Epidermal melanocyte (primary cell): ENCODE results near the gene DLGAP1.
"Not testable (repeated sequence)": the region's sequence is repeated elsewhere in the genome, so short reads cannot be mapped to it uniquely, and the experiment has no call there.

ENCODE experiments used
- DNase-seq: peaks from one replicate; pipeline ENCODE4 v3.0.0; 2011; ENCODE audit warnings: low spot score; ENCODE audit not compliant: insufficient read length

The DLGAP1 gene

DNA sequence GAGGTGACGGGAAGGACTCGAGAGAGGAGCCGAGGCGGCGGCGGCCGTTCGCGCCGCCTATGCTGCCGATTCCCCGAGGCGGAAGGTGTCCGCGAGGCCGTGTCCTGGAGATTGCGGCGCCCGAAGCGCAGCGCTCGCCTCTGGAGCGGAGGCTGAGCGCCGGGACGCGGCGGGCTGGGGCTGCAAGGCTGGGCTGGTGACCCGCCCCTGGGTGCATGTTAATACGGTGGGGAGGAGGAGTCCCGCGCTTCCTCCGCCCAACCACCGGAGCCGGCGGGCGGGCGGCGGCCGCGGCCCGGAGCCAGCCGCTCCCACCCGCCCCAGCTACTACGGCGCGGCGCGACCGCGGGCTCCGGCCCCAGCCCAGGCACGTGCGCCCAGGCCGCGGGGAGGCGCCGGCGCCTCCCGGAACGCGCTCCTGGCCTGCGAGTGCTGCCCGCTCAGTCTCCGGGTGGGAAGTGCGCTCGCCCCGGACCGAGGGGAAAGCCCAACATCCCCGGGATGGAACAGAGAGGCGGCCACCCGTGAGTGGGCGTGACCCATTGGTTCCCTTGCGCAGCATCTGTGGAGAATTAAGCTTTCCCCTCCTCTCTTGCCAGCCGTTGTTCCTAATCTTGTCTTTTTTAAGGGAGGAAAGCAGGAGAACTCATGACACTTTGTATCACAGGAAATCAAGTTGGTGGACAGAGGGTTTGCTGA is at the start of gene DLGAP1:
TSS of gene DLGAP1 (minus strand) at position 195 of the 699 bp plus-strand sequence.
- DNase-seq = no peak

DNA sequence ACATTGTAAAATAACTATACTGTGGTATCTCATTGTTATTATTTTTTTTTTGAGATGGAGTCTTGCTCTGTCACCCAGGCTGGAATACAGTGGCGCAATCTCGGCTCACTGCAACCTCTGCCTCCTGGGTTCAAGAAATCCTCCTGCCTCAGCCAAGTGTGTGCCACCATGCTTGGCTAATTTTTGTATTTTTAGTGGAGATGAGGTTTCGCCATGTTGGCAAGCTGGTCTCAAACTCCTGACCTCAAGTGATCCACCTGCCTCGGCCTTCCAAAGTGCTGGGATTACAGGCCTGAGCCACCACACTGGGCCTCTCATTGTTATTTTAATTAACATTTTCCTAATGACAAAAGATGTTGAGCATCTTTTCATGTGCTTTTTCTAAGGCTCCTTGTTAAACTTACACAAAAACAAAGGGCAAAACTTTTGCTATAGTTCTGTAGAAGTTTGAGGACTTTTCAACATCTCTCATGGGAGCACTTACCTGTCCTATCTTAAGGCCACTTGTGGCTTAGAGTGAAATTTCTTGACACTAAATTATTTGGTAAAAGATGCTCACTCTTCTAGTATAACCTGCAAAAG is 39.7 kb upstream of the DLGAP1 start:
- not testable (repeated sequence) for DNase-seq

- DNase-seq = no peak
Measured at GRCh38 chr18:4468511-4468910, 13.4 kb upstream of the DLGAP1 start.

DNA sequence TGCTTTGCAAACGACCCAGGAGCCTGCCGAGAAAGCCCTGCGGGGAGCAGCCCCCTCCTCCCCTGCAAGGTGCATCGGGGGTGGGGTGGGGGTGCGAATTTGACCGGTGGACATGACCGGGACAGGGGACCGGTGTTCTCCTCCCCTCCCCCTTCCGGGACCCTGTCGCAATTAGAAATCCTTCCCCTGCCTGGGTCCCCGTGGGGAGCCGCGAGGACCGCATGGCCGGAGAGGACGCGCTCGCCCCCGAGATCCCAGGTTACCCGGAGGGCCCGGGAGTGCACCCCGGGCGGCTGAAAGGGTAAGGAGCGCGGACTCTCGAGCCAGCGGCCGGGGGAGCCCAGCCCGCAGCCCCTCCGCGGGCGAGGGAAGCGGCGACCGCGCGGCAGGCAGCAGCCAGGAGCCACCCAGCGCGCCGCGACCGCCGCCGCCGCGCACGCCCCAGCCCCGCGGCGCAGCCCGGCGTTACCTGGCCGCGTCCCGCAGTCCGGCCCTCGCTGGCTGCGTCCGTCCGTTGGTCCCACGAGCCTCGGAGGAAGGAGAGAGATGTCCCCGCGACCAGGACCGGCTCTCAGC is 482 bp downstream of the DLGAP1 start:
- no peak for DNase-seq

GRCh38 chr18:4453874-4454536 is 1.1 kb downstream of the DLGAP1 start:
- no peak for DNase-seq

GRCh38 chr18:4453567-4453873 is 1.6 kb downstream of the DLGAP1 start:
- no peak for DNase-seq

DNA sequence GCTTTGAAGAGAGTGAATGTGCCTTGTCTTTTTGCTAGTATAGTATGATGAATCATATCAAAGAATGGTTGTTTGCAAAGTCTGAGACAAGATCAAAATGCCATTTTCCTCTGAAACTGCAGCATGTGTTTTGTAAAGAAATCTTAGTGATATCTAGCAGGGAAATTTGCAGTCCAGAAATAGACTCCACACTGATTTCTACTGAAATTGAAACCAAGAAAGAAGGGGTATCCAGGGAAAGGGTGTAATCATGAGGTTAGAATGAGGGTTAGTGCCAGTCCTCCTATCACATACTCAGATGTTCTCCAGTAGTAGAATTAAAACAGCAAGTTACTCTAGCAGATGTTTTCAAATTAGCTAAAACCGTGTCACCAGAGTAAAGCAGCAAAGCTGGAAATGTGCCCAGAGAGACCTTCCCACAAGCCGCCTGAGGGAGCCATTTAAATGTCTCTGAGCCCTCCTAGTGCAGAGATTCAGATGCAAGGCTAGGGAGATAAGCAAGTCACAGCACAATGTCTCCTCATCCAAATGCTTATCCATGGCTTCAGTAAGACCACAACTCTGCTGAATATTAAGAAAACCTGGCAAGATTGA is 4.9 kb downstream of the DLGAP1 start:
- no peak for DNase-seq

- DNase-seq = no peak
Measured at GRCh38 chr18:4445902-4446301, 9.2 kb downstream of the DLGAP1 start.

DNA sequence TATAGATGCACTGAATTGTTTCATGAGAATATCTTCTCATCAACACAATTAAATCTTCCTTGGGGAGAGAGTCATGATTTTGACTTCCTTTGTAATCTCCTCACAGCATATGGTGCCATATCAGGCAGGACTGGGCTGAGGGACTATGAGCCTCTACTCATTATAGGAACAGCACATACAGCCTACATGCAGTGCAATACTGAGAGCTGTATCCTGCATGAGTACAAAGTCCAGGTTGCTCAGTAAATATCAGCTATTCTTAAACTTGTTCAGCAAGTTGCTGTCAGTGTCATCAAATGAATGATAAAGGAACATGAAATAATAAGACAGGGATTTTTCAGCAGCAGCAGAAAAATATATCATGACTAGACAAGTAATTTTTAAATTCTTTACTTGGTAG is 10.8 kb downstream of the DLGAP1 start:
- DNase-seq = no peak

GRCh38 chr18:4441098-4441497 is 14.0 kb downstream of the DLGAP1 start:
- DNase-seq = no peak

- no peak for DNase-seq
Measured at GRCh38 chr18:4438938-4439337, 16.2 kb downstream of the DLGAP1 start.

GRCh38 chr18:4433717-4434116 is 21.4 kb downstream of the DLGAP1 start:
- DNase-seq = no peak

DNA sequence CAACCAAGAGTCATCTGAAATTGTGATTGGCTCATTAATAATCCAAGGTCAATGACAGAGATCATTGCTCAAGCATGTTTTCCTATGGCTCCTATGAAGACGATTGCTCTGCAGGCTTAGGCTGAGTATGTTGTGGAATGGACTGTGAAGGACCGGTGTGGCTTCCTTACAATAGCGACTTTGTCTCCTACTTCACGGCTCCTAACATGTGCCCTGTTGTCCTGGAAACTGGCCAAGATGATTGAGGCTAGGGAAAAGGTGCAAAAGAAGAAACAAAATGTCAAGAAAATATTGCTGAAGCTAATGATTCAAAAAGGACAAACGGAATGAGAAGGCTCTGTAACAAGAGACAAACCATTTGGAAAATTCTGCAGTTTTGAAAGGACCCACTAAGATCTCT is 24.3 kb downstream of the DLGAP1 start:
- no peak for DNase-seq

GRCh38 chr18:4417714-4418113 is 37.4 kb downstream of the DLGAP1 start:
- DNase-seq = no peak

GRCh38 chr18:4416976-4417375 is 38.1 kb downstream of the DLGAP1 start:
- no peak for DNase-seq

DNA sequence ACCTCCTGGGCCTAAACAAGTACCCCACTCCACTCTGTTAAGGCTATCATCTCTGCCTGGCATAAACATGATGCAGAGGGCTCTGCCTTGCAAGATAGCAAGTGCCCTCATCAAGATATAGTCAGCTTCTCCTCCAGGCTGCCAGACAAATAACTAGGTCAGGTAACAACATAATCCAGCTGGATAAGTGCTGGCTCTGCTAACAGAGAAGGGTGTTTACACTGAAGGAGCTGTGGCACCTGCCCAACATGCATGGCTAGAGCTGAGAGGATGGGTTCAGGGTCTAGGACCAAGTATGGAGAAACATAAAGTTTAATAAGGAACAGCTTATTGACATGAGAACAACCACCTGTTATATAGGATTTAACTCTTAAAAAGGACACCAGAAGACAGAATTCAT is 42.8 kb downstream of the DLGAP1 start:
- DNase-seq = no peak

GRCh38 chr18:4406856-4407255 is 48.3 kb downstream of the DLGAP1 start:
- DNase-seq = no peak

DNA sequence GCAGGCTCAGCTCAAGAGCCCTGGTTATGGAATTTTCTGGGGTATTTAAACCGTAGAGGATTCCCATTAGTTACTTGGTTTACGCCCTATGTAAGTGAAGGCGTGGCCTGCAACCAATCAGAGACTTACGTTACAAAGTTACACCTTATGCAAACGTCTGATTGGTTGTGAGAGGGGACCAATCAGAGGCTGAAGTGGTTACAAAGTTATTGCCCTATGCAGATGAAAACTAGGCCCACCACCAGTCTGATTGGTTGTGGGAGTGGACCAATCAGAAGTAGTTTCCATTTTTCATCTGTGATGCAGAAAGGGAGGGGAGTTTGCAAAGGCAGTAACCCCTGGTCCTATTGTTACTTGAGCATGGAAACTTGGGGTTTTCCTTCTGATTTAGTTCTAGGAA is 49.1 kb downstream of the DLGAP1 start:
- DNase-seq = no peak

GRCh38 chr18:4403836-4404235 is 51.3 kb downstream of the DLGAP1 start:
- DNase-seq = no peak

DNA sequence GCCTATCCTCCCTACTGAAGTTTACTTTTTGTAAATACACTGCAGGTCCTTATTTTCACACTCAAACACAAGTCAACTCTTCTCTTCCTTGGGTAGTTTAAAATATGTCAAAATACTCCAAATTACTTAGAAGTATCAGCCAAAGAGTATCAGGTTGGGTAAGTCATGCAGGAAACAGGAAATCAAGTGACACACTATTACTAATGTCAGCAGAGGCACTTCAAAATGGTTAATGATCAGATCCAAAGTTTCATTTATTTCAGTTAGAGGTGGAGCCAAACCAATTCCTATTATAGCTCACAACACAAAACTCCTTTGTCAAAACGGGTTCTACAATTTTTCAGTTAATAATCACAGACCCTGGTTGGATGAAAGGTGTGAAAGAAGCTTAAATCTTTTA is 54.2 kb downstream of the DLGAP1 start:
- DNase-seq = no peak

GRCh38 chr18:4399929-4400328 is 55.2 kb downstream of the DLGAP1 start:
- no peak for DNase-seq

- DNase-seq = no peak
Measured at GRCh38 chr18:4394700-4395099, 60.4 kb downstream of the DLGAP1 start.
